Fibroblast of skin of back (primary cell): ENCODE data around the gene ABCA13.

Experiments
- DNase-seq: peaks from one replicate; pipeline ENCODE4 v3.0.0-alpha.2; 2013

Gene ABCA13

DNA sequence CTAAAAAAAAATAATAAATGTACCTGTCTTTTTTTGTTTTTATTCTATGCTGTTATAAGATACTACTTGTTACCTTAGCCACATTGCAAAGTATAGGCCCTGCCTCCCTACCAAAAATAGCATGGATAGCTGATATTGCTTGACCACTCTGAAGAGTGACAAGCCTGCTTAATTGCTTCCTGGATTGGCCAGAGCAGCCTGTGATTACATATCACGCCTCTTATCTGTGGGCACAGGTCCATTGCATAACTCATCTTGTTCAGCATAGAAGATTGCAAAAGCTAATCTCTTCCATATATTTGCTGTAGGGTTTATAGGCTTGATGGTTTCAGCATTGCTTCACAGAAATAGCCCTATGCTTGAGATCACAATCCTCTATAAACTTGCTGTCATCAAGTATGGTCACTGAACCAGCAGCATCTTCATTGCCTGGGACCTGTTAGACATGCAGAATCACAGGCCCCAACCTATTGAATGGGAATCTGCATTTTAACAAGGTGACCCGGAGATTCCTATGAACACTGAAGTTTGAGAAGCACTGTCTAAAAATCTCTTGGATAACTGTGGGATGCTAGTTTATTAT lies 472.3 kb downstream of the ABCA13 start:
- DNase-seq: no peak

DNA sequence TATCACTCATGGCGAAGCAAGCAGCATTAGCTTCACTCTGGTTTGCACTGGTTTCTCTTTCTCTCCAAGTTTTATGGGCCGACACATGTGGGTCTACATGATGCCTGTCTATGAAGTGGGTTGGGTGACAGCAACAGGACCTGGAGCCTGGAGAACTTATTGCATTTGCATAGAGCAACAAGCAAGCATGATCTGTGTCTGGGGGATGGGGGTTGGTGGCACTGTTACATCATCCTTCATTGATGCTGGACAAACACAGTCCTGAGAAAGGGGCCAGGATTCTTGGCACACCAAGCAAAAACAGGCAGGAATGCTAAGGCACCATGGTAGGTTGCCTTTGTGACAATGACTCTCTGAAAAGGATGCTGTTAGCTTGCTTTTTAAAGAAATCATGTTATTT lies 486.9 kb downstream of the ABCA13 start:
- no peak for DNase-seq

GRCh38 chr7:48660306-48660870 lies 489.1 kb downstream of the ABCA13 start:
- no peak for DNase-seq

DNA sequence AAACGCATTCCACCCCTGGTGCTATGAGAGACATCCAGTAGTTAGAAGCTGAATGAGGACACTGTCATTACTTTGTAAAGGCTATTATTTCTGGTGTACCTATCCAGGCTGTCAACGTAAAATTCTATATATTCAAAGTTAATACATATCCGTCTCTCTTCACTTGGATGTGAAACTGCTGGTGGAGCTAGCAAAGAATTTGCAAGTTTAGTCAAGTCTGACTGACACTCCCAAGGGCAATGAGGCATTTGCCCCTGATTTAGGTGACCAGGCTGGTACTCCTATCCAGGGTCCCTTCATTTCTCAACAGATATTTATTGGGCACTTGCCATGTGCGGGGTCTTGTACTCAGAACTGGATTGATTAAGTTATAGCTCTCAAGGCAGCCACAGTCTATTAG lies 493.0 kb downstream of the ABCA13 start:
- DNase-seq: no peak

- no peak for DNase-seq
These were observed 494.3 kb downstream of the ABCA13 start for GRCh38 chr7:48665353-48666135.

DNA sequence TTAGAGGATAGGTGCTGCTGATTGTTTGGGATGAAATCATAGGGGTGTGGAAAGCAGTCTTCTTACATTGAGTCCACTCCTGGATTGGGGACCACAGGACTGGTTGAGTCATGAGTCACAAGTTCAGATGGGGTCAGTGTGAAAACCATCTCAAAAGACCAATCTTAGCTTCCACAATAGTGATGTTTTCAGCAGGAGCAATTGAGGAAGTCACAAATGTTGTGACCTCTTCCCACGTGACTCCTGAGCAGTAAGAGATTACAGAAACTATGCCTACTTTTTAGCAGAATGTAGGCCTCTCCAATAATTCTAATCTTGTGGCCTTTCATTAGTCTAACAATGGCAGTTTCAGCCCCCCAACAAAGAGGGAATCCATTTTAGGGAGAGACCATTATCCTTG lies 496.1 kb downstream of the ABCA13 start:
- no peak for DNase-seq

DNA sequence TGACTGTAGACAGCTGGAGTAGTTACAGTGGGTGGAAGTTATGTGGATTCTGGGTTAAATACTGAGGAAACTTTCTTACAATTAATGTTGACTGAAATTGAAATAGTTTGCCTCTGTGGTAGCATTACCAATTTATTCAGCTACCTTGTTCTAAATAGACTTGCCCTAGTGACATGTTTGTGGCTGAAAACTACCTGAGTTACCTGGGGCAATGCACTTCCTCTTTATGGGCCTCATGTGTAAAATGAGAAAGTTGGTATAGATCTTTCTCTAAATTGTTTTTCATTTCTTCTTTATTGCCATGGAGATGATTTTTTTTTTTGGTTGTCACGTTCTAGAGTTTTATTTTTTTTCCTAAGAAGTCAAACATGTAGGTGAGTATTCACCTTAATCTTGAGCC lies 500.4 kb downstream of the ABCA13 start:
- no peak for DNase-seq

GRCh38 chr7:48681006-48681405 lies 509.7 kb downstream of the ABCA13 start:
- no peak for DNase-seq

DNA sequence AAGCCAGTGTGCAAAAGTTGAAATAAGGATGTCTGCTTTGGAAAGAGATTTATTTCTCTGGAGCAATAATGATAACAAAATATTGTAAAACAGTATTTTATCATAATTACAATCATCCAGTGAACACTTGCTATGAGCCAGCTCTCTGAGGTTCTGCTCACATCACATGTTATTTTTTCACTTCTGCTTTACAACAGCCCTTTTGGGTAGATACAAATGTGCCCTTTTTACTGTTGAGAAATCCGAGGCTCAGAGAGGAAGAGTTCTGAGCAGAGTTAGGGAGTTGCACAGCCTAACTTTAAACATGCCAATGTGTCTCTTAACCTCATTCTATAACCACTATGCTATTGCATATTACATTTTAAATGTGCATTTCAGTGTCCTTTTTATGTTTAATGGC lies 520.5 kb downstream of the ABCA13 start:
- DNase-seq: no peak
